K562 (cell line): ENCODE data around the gene NUDT22. TPM values are rescaled to one million over a fixed set of nuclear protein-coding genes. Genes with fewer than 3 reads are reported as not detected.

ENCODE experiments used
- ATAC-seq: fragments of 200-7000 bp; cut with Tn5 transposase; 3 replicates; pipeline ENCODE4 v1.9.1; 2020; ENCODE audit warnings: moderate library complexity
- BruUV-seq: library from RNA; stranded (reverse); fragments of 400-500 nt; replicated peaks from 2 replicates; lab custom pipeline; 2021; lab: Mats Ljungman, UMichigan
- CTCF ChIA-PET: fragments of 300-600 bp; formaldehyde crosslinking; extraction: SDS; loops from one replicate; lab custom pipeline; 2021; ENCODE audit warnings: low intra/inter-chr PET ratio; lab: Yijun Ruan, JAX
- POLR2A ChIA-PET: fragments of 300-600, 350-650 bp; sonication (Branson Sonifier 250); formaldehyde crosslinking; extraction: SDS; loops from one replicate; lab custom pipeline; 2021; ENCODE audit warnings: antibody characterized with exemption, inconsistent platforms; lab: Yijun Ruan, JAX
- DNase-seq, 4 experiments: peaks; one replicate each; pipeline versions ENCODE4 v3.0.0 to v3.0.0-alpha.2; 2011 to 2018; ENCODE audit warnings: low spot score in 3 of 4, mixed read lengths in 3 of 4; ENCODE audit errors: extremely low read depth in 1 of 4
- FAIRE-seq: peaks from 2 replicates; lab custom pipeline; 2011; peaks lifted over from hg19 to GRCh38; lab: Jason Lieb, UNC
- H2AFZ ChIP-seq: 2 replicates; pipeline ENCODE4 v1.6.0; 2011; ENCODE audit warnings: low read depth, low read length, control low read depth, inconsistent platforms
- H3K27ac ChIP-seq: fragments of 200-600 bp; 3 replicates; pipeline ENCODE4 v1.8.0; 2011; ENCODE audit warnings: low read depth, mild to moderate bottlenecking, control low read depth, inconsistent platforms, low read length, moderate library complexity, mixed read lengths; ENCODE audit errors: extremely low read depth
- H3K27me3 ChIP-seq, 2 experiments: fragments of 300-600 bp in 1 of 2; 2 replicates in 1 of 2; 3 replicates in 1 of 2; pipeline versions ENCODE4 v1.6.0 to v1.8.0; 2011; ENCODE audit warnings: inconsistent platforms in 2 of 2, low read length in 2 of 2, mild to moderate bottlenecking in 1 of 2, mixed read lengths in 1 of 2, moderate library complexity in 1 of 2; ENCODE audit not compliant: control insufficient read depth in 2 of 2, insufficient read depth in 2 of 2
- H3K36me3 ChIP-seq: fragments of 300-600 bp; 3 replicates; pipeline ENCODE4 v1.8.0; 2011; ENCODE audit warnings: mild to moderate bottlenecking, low read length, inconsistent platforms; ENCODE audit not compliant: control insufficient read depth, insufficient read depth
- H3K4me1 ChIP-seq, 2 experiments: fragments of 200-600 bp in 1 of 2; replicated peaks in 1 of 2; 2 replicates in 1 of 2; 3 replicates in 1 of 2; pipeline versions ENCODE4 v1.5.1 to v1.8.0; 2011; ENCODE audit warnings: inconsistent platforms in 2 of 2, low read length in 2 of 2, mild to moderate bottlenecking in 1 of 2, mixed read lengths in 1 of 2, moderate library complexity in 1 of 2; ENCODE audit not compliant: control insufficient read depth in 2 of 2, insufficient read depth in 2 of 2
- H3K4me2 ChIP-seq: 2 replicates; pipeline ENCODE4 v1.6.1; 2011; ENCODE audit warnings: low read length, control low read depth, inconsistent platforms, mixed read lengths; ENCODE audit not compliant: insufficient read depth
- H3K4me3 ChIP-seq: fragments of 200-600 bp; sonication (generic), shearing (Covaris generic); 2 replicates; pipeline ENCODE4 v1.5.1; 2016; ENCODE audit warnings: control low read depth, inconsistent platforms
- H3K79me2 ChIP-seq: fragments of 200-600 bp; 3 replicates; pipeline ENCODE4 v1.8.0; 2011; ENCODE audit warnings: low read length, inconsistent platforms; ENCODE audit not compliant: control insufficient read depth, insufficient read depth
- H3K9ac ChIP-seq, 2 experiments: 2 replicates each; pipeline versions ENCODE4 v1.6.0 to v1.6.1; 2011; ENCODE audit warnings: low read depth in 2 of 2, low read length in 2 of 2, control low read depth in 1 of 2, inconsistent platforms in 1 of 2, mild to moderate bottlenecking in 1 of 2, mixed read lengths in 1 of 2; ENCODE audit not compliant: insufficient read depth in 1 of 2
- H3K9me1 ChIP-seq: one replicate; pipeline ENCODE4 v1.6.0; 2011; ENCODE audit warnings: inconsistent platforms, mild to moderate bottlenecking, low read length, moderate library complexity; ENCODE audit not compliant: control insufficient read depth, insufficient read depth
- H3K9me3 ChIP-seq: replicated peaks from 2 replicates; pipeline ENCODE4 v1.5.1; 2011; ENCODE audit warnings: low read depth, low read length, inconsistent platforms; ENCODE audit not compliant: control insufficient read depth, insufficient read depth
- H4K20me1 ChIP-seq: replicated peaks from 2 replicates; pipeline ENCODE4 v1.6.1; 2011; ENCODE audit warnings: low read length, inconsistent platforms, mixed read lengths; ENCODE audit not compliant: control insufficient read depth, insufficient read depth
- GATAD2B ChIP-seq: fragments of 450-650 bp; IDR thresholded peaks from 2 replicates; pipeline ENCODE4 v1.6.1; 2017; ENCODE audit warnings: mild to moderate bottlenecking, borderline replicate concordance
- POLR2G ChIP-seq: fragments of 200-400 bp; formaldehyde crosslinking; IDR thresholded peaks from 2 replicates; pipeline ENCODE4 v1.6.1; 2017; ENCODE audit warnings: low read depth, mild to moderate bottlenecking, antibody characterized with exemption, low read length, moderate library complexity
- RBFOX2 ChIP-seq: fragments of 200-400 bp; formaldehyde crosslinking; IDR thresholded peaks from 2 replicates; pipeline ENCODE4 v1.6.1; 2017; ENCODE audit warnings: low read depth, mild to moderate bottlenecking, low read length, moderate library complexity
- SOX6 ChIP-seq: fragments of 450-650 bp; IDR thresholded peaks from 2 replicates; pipeline ENCODE4 v1.6.1; 2014; ENCODE audit warnings: mild to moderate bottlenecking
- ZFX ChIP-seq: sonication (generic); formaldehyde crosslinking; IDR thresholded peaks from 2 replicates; pipeline ENCODE4 v1.8.0; 2022; ENCODE audit warnings: mild to moderate bottlenecking, missing genetic modification reagents, moderate library complexity
- ZNF263 ChIP-seq: sonication (generic); formaldehyde crosslinking; IDR thresholded peaks from 2 replicates; pipeline ENCODE4 v1.8.0; 2022; ENCODE audit warnings: mild to moderate bottlenecking, missing genetic modification reagents, borderline replicate concordance
- WGBS: fragments of 100-300 bp; shearing (Covaris generic); methylation state at CpG from one replicate; pipeline ENCODE4 v1.1.6; 2016; ENCODE audit warnings: low coverage, mixed read lengths; ENCODE audit not compliant: insufficient coverage; ENCODE audit errors: missing lambda C conversion rate; 5-methylcytosine and 5-hydroxymethylcytosine counted together
- in situ Hi-C: fragments of 300-500 bp; cut with MboI; formaldehyde crosslinking; loops from 4 replicates; pipeline ENCODE4 v1.15.0; 2018; ENCODE audit warnings: inconsistent platforms, mixed read lengths
- intact Hi-C: fragments of 100-400 bp; cut with micrococcal nuclease; formaldehyde crosslinking; loops from 2 replicates; pipeline ENCODE4 v1.14.2; 2022
- polyA plus RNA-seq, 8 experiments: library from polyadenylated mRNA; depleted of rRNA in 4 of 8; stranded (reverse) in 5 of 8; unstranded in 3 of 8; fragments of >200 nt; fragmentation: Nextera tagmentation in 2 of 8; fragmentation: Illumina TruSeq in 1 of 8; extraction: Ambion mirVana in 2 of 8; extraction: Trizol in 1 of 8; gene quantifications; 2 replicates each; pipeline versions ENCODE4 v1.2.1 to v1.2.3, GENCODE V29; 2011 to 2014; ENCODE audit warnings: inconsistent platforms in 1 of 8, missing spikeins in 1 of 8
- total RNA-seq, 7 experiments: library from RNA; depleted of rRNA in 6 of 7; stranded (reverse); fragments of >200 nt in 6 of 7; fragmentation: Illumina TruSeq in 2 of 7; extraction: Trizol in 2 of 7; gene quantifications; 2 replicates each; pipeline versions ENCODE4 v1.2.1 to v1.2.3, GENCODE V29; 2011 to 2021; ENCODE audit warnings: low replicate concordance in 1 of 7

Gene NUDT22
- total and polyA plus RNA-seq, 9 of the 15 experiments (the other 6 are each of a cell fraction or from before 2014, with no cell fraction given), result 6.3 to 92.6 (median 37.4) TPM

GRCh38 chr11:64209563-64209843, 16.6 kb upstream of the NUDT22 start:
- H3K4me2 ChIP-seq, result no peak overlapping the region
- H3K27ac ChIP-seq, result peak overlapping the region; percentile 100; the same call in 2 of the 3 replicates
- no peak for DNase-seq
- H3K9ac ChIP-seq, result peak overlapping the region; percentile 99 to 100; a peak in 3 of 4 replicates
- no peak overlapping the region for H3K4me3 ChIP-seq
- H3K27me3 ChIP-seq, result no peaks in the 10 kb centered on the region
- ChIA-PET POLR2A (interaction anchor here (4.6 to 7.8 kb wide), 3 partner anchors 9 to 24 kb away, joined by 29 to 77 read pairs (median 57); partner anchors contain the start of genes NUDT22, STIP1 and TRPT1), CTCF (no interaction called here)
- H2AFZ ChIP-seq, result no peak overlapping the region
- peaks cover 86% of the 10 kb centered on the region; the same call in 2 of the 3 replicates for H3K36me3 ChIP-seq
- H3K4me1 ChIP-seq, result peaks cover 26 to 57% of the 10 kb centered on the region in 2 experiments
- TF ChIP-seq ZNF263 (CRISPR knock-in tag) (no peak), POLR2G (peak; percentile 31; the same call in 1 of the 2 replicates), SOX6 (no peak), GATAD2B (no peak), ZFX (no peak), RBFOX2 (peak; percentile 17; the same call in 1 of the 2 replicates)
- WGBS, result 83% methylated on average over 1 of the region's 8 CpGs
- no peaks in the 10 kb centered on the region for H4K20me1 ChIP-seq
- no peaks in the 10 kb centered on the region for H3K9me3 ChIP-seq
- no TSS peak for BruUV-seq
- H3K79me2 ChIP-seq, result peaks cover 47% of the 10 kb centered on the region
- in situ Hi-C loops (no loop called here), intact Hi-C loops (loop anchor here (5.0 kb wide), 1 partner anchor 148 kb away; the partner anchor contains the start of gene RPS6KA4)
- ATAC-seq, result no peak
- peaks cover 8% of the 10 kb centered on the region for H3K9me1 ChIP-seq
- no peak for FAIRE-seq
